T47D (cell line): ENCODE data around the gene MTG2.

Source experiments
- DNase-seq, 2 experiments: peaks; one replicate each; pipeline versions ENCODE4 v3.0.0 to v3.0.0-alpha.2; 2011 to 2012; ENCODE audit warnings: low read depth in 1 of 2, low spot score in 1 of 2
- JUND ChIP-seq: IDR thresholded peaks from 2 replicates; pipeline ENCODE4 v1.6.1; 2012; ENCODE audit warnings: low read depth
- in situ Hi-C: cut with HindIII; loops from 2 replicates; pipeline ENCODE4 v1.10.0; 2016; ENCODE audit warnings: low sequenced_read_pairs, low pct_unique_long_range_greater_than_20kb

Gene MTG2, protein sequence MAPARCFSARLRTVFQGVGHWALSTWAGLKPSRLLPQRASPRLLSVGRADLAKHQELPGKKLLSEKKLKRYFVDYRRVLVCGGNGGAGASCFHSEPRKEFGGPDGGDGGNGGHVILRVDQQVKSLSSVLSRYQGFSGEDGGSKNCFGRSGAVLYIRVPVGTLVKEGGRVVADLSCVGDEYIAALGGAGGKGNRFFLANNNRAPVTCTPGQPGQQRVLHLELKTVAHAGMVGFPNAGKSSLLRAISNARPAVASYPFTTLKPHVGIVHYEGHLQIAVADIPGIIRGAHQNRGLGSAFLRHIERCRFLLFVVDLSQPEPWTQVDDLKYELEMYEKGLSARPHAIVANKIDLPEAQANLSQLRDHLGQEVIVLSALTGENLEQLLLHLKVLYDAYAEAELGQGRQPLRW

DNA sequence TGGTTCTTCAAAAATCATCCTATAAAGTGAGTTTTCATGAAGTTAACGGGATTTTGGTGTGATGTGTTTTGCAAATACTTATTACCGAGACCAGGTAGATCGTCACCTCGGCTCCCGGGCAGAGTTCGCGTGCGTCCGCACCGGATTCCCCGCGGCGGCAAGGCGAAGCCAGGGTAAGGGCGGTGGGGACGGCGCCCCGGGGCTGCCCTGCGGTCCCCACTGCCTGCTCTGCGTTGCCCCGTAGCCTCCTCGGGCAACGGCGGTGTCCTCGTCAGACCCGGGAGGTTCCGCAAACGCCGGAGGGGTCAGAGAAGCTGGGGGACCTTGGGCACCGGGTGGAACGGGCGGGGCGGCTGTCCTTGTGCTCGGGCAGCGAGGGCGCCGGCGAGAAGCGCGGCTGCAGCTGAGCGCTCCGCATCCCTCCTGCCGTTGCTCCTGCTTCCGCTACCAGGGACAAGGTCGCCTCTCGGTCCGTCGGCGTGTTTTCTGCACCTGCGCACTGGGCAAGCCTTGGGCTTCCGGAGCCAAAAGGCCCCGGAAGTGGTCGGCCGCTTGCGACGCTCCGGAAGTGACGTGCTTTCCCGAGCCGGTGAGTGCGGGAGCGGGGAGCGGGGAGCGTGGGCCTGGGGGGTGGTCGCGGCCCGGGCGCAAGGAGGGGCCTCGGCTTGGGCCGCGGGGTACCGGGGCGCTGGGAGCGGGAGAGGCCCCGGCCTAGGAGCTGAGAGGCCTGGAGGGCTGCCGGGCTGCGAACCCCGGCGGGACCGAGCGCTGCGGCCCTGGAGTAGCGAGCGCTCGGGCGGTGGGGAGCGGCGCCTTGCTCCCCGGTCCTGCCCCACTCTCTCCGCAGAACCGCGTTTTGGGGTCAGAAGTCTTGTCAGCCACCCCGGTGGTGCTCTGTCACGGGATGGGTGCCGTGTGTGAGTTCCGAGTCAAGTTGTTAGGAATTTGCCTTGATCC is at the start of gene MTG2:
TSS of gene MTG2 (plus strand) at position 560 of the 957 bp plus-strand sequence. CDS start 10,393 bp downstream, outside the sequence.
- peak; percentile 97 to 100 for DNase-seq
- TF ChIP-seq JUND: no peak
- in situ Hi-C loops: no loop called here

DNA sequence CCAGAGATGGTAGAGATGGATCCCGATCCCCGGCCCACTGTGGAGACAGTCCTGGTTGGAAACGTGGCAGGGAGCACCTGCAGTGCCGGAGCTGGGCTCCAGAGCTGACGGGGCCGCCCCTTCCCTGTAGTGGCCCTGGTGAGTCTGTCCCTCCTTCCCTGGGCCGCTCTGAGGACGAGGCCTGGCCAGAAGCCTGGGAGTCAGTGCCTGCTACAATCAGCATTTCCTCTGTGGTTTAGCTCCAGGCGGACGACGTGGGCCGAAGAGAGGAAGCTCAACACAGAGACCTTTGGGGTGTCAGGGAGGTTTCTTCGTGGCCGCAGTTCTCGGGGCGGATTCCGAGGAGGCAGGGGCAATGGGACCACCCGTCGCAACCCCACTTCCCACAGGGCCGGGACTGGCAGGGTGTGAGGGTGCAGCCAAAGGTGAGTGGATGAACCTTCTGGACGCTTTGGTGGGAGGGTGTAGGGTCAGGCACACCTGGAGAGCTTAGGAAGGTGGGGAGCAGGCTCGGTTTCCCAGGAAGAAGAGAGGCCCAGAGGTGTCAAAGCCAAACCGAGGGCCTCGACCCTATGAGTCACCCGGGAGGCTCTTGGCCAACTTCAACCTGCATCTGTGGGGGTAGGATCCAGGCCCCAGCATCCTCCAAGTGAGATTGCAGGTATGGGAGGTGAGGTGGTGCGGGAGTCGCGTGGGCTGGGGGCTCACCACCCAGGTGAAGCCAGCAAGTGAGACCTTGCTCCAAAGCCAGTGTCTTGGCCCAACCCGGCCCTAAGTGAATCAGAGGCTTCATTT is 49.6 kb upstream of the MTG2 start:
- no peak for DNase-seq
- in situ Hi-C loops: no loop called here
- no peak for TF ChIP-seq JUND

DNA sequence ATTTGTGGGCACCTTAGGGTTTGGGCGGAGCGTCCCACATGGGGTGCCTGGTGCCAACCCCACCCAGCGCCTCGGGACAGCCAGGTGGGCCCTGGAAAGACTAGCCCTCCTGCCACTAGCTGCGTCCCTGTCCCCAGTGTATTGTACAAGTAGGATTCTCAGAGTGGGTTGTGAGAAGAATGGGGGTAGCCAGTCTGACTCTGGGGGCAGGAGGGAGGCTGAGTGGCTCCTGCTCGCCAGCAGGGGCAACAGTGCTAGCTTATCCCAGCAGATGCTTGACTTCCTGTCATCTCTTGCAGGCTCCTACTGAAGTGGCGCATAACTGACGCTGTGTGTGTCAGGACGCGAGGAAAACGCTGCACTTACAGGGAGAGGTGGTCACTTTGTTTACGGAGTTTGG is 49.0 kb upstream of the MTG2 start:
- no peak for TF ChIP-seq JUND
- in situ Hi-C loops: no loop called here

DNA sequence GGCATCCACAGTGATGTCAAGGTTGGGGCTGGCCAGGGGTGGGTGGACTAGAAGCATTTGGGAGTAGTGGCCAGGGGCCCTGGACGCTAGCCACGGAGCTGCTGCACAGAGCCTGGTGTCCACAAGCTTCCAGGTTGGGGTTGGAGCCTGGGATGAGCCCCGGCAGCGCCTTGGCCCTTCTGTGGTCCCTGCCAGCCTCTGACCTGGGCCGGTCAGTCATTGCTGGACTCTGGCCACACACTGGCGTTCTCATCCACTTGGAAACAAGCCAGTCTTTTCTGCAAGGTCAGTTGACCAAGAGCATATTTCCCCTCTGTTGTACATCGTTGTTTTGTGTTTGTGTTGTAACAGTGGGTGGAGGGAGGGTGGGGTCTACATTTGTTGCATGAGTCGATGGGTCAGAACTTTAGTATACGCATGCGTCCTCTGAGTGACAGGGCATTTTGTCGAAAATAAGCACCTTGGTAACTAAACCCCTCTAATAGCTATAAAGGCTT is 48.0 kb upstream of the MTG2 start:
- no peak for DNase-seq
- in situ Hi-C loops: no loop called here
- no peak for TF ChIP-seq JUND

More for the DNA sequence above, 49.0 kb upstream of the MTG2 start:
- DNase-seq: no peak

DNA sequence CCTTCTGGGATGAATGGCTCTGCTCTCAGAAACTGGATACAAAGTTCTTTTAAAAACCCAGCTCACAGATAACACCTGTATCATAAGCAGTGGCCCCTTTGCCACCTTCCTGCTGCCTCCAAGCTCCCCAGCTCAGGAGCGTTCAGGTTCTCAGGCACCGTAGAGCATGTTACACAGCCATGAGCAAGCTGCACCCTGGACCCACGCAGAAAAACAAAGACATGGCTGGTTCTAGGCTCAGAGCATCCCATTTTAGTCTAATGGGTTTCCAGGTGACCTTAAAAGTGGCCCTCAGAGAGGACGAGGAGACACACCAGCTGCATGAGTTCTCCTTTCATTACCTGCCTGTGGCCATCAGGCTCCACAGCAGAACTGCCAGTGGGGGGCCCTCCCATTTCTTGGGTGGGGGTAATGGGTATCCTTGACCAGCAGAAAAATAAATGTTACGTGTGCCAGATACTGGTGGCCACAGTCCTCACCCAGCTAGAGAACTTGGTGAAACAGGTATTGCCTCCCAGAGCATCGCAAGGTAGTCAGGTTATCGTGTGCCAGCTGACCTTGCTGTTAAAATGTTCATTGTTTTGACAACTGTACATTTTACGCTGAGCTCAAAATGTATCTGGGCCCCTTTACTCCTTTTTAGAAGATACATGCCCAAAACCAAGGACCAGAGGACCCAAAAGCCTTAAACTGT is 47.1 kb upstream of the MTG2 start:
- in situ Hi-C loops: no loop called here
- no peak for TF ChIP-seq JUND
- DNase-seq: no peak

DNA sequence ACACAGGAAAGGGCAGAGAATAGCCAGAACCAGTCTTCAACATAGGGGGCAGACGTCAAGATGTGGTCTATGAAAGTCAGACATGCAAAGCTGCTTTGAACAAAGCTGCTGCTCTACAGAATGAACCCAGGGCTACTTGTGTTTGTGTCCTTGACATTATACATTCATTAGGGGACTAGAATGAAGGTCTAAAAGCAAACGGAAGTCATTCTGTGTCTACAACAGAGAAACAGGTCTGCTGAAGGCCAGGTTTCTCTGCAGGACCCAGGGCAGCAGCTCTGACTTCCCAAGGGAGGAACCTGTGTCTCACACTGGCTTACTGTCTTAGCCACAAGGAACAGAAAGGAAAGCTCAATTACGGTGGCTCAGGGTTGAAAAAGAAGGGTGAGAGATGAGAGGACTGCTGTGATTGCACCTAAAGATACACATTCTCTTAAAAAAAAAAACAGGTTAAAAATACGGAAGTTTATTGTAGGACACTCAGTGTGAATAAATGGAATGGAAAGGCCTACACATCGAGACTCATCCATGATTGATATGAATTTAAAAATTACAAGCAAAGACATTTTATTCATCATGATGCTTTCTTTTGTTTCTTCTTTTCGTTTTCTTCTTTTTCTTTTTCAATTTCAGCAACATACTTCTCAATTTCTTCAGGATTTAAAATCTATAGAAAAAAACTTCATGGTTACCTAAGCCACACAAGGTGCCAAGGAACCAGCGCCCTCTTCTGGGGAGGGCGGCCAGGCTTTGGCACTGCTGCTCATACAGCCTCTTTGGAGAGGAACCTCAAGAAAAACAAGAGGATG is 46.3 kb upstream of the MTG2 start:
- in situ Hi-C loops: no loop called here
- TF ChIP-seq JUND: no peak
- DNase-seq: peak; percentile 67 to 83

DNA sequence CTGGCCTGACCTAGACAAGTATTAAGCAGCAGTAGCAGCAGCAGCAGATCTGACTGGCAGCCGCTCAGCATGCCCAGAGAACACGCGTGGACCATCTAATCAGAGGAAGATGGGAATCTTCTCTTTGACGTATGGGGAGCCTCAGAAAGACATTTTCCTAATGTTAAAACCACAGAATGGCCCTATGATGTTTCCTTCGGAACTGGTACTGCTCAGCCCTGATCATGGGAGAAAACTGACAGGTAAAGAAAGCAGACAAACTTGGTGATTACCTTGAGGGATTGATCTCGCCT is 45.8 kb upstream of the MTG2 start:
- DNase-seq: no peak
- no peak for TF ChIP-seq JUND
- in situ Hi-C loops: no loop called here

DNA sequence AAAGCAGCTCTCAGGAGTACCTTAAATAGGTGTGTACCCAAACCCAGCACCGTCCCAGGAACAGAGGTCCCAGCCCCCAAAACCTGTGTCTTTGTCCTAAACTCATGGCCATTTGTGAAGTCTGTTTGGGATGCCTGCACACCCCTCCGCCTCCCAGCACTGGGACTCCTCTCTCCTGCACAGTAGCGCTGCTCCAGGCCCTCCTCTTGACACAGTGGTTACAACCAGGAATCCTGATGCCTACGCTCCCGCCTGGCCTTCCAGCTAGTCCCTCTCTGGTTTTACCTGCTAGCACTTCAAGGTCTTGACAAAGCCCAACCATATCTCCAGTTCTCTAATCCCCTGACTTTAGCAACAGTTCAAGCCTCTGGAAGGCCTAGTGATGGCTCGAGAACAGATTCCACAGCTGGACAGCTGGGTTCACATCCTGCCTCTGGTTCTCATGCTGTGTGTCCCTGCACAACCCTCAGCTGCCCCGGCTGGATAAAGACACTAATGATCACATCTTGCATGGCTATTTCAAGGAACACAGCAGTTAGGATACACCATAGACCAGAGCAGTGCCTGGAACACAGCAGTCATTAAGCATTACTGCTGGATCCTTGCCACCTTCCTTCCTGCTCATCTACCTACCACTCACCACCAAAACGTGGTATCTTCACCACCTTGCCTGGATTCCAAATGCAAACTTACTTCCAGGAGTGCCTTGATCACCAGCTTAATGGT is 45.2 kb upstream of the MTG2 start:
- in situ Hi-C loops: no loop called here
- no peak for DNase-seq
- TF ChIP-seq JUND: no peak

DNA sequence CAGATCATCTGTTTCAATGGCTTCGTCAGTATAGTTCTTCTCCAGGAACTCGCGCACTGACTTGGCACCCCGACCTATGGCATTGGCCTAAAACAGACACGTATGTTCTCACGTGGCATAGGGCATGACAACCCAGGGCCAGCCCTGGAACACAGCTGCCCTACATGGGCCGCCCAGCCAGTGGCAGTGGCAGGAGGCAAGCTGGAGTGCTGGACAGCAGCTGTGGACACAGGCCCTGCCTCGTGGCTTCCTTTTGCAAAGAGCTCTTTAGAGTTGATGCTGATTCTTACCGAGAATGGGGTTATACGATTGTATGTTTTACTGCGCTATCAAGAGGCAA is 44.7 kb upstream of the MTG2 start:
- no peak for TF ChIP-seq JUND
- no peak for DNase-seq
- in situ Hi-C loops: no loop called here

DNA sequence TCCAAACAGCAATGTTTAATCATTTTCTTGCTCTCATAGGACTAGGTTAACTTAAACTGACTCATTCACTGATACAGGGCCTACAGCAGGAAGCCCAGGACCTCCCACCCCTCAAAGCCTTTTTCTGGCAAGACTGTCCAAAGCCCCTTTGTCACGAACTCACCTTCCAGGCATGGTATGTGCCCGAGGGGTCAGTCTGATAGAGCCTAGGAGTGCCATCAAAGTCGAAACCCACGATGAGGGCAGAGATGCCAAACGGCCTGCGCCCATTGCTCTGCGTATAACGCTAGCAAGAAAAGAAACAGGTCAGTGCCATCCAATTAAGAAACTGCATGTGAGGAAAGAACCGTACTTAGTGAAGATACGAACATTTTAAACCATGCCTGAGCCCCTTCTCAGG is 43.9 kb upstream of the MTG2 start:
- no peak for DNase-seq
- in situ Hi-C loops: no loop called here

DNA sequence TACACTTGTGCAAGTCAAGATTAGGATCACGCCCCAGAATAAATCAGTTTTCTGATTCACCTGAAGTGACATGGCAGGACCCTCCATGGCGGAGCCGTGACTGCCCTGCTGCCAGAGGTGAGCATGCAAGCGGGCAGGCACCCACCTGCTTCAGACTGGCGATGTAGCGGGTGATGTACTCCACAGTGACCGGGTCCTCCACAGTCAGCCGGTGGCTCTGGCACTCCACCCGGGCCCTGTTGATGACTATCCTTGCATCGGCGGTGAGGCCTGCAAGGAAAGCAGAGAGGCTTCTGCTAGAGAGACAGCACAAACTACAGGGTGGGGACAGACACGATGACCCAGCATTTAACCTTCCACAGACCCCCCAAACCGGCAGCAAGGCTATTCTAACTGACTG is 43.2 kb upstream of the MTG2 start:
- in situ Hi-C loops: no loop called here
- no peak for DNase-seq
- TF ChIP-seq JUND: no peak

More for the DNA sequence above, 43.9 kb upstream of the MTG2 start:
- TF ChIP-seq JUND: no peak
